Astrocyte of the hippocampus (primary cell): ENCODE data around the gene CPSF7.

Experiments
- DNase-seq: peaks from one replicate; pipeline ENCODE4 v3.0.0; 2011; ENCODE audit warnings: low read depth, low spot score

The CPSF7 gene

GRCh38 chr11:61357233-61357893 is 72.4 kb downstream of the CPSF7 start:
- no peak for DNase-seq

GRCh38 chr11:61356706-61357105 is 73.1 kb downstream of the CPSF7 start:
- DNase-seq, result no peak

GRCh38 chr11:61354208-61354607 is 75.6 kb downstream of the CPSF7 start:
- DNase-seq, result no peak

- no peak for DNase-seq
These were observed 76.4 kb downstream of the CPSF7 start for GRCh38 chr11:61353131-61354067.
